Right lobe of liver (tissue), 4 donors: ENCODE data around the gene SERHL2.

Source experiments
- POLR2A ChIP-seq: fragments of 450-650 bp; IDR thresholded peaks from one replicate; pipeline ENCODE4 v1.6.1; 2017; ENCODE audit warnings: antibody characterized with exemption, mild to moderate bottlenecking
- TF ChIP-seq, protein P1 (sequence below), 4 donors: fragments of 200-600 bp in 3 of 4; fragments of 450-650 bp in 1 of 4; IDR thresholded peaks; one replicate each; pipeline versions ENCODE4 v1.5.1 to v1.8.0; 2016 to 2022; ENCODE audit warnings: antibody characterized with exemption in 4 of 4, mild to moderate bottlenecking in 2 of 4
- donor health status: DM: no; HTN: no; CAD: no.
- donor health status: DM: no; HTN: no; CAD: no.
- donor health status: DM: no; HTN: yes; CAD: no.

DNA sequence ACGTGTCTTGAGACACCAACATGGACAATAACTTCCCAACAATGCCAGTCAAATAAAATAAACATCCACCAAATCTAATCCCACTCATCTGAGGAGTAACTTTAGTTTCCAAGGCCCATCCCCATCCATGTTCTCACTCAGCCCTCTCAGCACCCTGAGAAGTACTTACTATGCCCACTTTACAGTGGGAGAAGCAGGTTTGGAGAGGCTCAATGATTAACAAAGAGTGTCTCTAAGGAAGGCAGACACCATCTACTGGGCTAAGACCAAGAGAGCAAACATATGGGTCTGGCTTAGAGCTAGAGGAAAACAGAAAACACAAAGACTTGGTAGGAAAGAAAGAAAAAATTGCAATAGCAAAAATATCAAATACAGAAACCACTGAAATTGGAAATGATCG, 49.7 kb downstream of the SERHL2 start:
- TF ChIP-seq POLR2A, result no peak
- TF ChIP-seq, protein P1, sequence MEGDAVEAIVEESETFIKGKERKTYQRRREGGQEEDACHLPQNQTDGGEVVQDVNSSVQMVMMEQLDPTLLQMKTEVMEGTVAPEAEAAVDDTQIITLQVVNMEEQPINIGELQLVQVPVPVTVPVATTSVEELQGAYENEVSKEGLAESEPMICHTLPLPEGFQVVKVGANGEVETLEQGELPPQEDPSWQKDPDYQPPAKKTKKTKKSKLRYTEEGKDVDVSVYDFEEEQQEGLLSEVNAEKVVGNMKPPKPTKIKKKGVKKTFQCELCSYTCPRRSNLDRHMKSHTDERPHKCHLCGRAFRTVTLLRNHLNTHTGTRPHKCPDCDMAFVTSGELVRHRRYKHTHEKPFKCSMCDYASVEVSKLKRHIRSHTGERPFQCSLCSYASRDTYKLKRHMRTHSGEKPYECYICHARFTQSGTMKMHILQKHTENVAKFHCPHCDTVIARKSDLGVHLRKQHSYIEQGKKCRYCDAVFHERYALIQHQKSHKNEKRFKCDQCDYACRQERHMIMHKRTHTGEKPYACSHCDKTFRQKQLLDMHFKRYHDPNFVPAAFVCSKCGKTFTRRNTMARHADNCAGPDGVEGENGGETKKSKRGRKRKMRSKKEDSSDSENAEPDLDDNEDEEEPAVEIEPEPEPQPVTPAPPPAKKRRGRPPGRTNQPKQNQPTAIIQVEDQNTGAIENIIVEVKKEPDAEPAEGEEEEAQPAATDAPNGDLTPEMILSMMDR (IDR thresholded peaks at IDR 0.05), result no peak
